CMK (cell line): ENCODE measurements around the gene DNAH11.

ENCODE experiments used
- DNase-seq: peaks from one replicate; pipeline ENCODE4 v3.0.0-alpha.2; 2010; ENCODE audit warnings: low read depth

DNAH11 gene

GRCh38 chr7:21550821-21551531 is 8.1 kb downstream of the DNAH11 start:
- no peak for DNase-seq

DNA sequence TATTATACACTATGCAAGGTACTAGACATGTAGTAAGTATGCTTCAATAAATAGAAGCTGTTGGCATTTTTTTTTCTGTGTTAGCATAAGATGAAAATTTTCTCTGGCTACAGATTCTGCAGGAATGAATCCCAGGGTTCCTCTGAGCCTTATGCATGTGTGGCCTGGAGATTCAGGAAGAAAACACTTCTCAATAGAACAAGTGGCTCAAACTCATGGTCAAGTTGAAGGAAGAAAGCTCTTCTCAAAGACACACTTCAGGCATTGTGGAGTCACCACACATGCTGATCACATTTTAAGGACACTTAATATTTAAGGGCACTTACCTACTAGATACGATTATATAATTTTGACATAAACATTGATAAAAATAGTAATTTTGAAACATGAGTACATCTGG is 19.5 kb downstream of the DNAH11 start:
- no peak for DNase-seq

GRCh38 chr7:21565614-21566013 is 22.8 kb downstream of the DNAH11 start:
- no peak for DNase-seq

DNA sequence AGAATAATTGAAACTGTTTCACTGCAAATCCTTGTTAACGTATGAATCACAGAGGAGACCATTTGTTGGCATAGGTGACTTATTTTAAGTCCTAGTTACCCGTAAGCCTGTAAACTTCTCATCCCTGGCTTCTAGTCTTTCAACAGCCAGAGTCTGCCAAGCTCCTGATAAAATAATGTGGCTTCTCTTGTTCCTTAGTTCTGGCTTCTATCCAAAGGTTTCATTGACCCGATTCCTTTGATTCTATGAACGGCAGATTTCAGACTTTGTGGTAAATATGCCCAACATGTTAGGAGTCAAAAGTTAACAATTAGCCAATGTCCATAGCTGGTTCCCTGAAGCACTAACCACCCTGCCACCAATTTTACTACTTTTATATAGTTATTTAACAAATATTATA is 23.3 kb downstream of the DNAH11 start:
- DNase-seq: no peak

- no peak for DNase-seq
Observed at GRCh38 chr7:21568762-21569161, 25.9 kb downstream of the DNAH11 start.

DNA sequence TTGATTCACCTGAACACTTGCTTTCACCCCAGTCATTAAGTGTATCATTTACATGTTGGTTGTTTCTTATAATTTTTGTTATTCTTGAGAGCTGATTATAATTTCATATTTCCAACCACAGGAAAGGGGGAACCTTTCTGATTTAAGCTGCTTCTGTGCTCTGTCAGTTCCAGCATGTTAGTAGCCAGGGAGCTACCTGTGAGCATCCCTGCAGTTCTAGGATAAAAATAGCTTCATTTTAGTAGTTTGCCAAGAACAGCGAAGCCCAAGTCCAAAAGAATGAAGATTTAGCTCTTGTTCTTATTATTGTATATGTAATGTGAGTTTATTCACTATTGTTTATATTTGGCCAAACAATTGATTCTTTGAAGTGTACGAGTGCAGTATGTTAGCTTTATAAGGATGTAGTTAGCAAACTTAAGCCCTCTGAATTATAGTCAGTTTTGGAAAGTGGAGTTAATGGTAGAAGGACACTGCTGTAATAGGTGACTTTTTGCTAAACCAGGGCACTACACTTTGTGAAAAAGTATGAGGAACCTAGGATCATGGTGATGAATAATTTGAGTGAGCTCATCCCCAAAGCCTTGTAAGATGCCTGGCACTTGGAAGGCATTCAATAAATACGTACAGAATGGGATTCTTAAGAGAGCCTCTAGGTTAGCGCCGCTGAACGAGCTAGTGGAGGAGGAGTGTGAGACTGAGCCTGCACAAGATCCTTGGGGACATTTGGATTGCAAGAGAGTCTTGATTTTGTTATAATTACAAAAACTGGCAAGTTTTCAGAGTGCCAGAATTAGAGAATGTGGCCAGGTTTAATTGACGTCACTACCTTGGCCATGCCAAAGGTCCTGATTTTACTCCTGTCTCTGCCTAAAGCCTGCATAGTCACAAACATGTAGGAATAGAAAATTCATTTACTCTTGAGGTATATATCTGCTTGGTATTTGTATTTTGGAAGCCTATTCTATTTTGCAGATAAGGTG is 29.8 kb downstream of the DNAH11 start:
- DNase-seq: no peak

DNA sequence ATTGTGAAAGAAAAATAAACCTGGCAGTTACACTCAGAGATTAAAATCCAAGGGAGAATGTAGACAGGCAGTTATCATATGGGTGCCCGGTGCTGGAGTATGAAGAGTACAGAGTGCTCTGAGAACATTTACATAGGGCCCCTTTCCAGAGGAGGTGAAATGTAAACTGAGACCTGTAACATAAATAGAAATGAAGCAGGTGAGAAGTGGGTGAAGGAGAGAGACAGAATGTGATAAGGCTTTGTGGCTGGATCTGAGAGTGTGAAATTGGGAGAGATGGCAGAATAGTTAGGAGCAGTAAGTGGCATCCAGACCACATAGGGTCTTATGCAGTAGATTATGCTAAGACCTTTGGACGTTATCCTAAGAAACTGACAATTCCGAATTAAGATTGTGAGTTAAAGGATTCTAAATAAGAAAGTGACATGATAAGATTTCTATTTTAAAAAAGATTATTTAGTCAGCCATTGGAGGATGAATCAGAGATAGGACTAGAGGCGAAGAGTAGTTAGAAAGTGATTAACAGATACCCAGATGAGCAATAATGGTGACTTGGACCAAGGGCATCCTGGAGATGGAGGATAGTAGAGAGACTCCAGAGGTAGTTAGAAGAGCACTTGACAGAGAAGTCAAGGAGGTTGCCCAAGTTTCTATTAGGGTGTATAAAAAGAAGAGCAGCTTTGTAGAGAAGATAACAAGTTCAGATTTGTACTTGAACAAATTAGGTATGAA is 36.7 kb downstream of the DNAH11 start:
- no peak for DNase-seq

GRCh38 chr7:21580073-21580521 is 37.3 kb downstream of the DNAH11 start:
- no peak for DNase-seq

DNA sequence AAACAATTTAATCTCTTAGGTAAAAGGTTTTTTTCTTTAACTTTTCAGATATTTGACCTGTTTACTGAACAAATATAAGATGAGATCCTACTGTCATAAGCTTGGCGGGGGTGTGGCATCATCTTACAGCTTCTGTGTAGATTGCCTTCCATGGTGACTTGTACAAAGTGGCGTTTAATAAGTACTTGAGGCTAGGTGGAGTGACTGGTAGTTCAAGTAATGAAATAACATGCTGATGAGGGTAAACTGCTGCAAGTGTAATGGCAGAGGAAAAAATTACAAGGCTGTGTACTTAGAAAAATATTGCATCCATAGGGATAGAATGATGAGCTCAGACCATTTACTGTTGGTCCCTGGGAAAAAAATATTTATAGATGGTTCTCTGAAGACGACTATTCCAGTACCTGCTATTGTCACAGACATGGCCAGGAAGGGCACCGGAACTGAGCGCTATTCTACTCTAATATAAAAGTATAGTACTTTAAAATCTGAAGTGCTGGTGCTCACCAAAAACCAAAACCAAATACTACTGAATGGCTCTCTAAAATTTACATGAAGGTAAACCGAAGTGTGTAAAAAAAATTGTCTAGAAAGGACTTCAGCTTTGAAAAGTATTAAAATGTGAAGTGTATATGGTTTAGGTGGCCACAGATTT is 42.4 kb downstream of the DNAH11 start:
- no peak for DNase-seq

- no peak for DNase-seq
Observed at GRCh38 chr7:21587139-21587784, 44.4 kb downstream of the DNAH11 start.

DNA sequence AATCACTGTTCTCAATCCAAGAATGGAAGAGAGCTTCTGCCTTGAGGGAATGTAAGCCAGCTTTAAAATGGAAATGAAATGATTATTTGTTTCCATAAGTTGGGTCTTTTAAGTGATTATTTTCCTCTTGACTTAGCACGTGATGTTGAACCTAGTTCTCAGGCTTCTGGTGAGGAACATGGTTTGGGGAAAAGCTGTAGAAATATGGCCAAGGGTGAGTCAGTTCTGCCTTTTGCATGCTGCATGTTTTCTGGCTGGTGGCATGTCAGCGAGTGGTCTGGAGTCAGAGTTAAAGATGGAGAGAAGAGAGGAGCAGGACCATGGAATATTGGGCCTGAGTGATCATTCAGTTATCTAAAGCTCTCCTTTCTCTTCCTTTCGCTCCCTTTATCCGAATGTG is 54.0 kb downstream of the DNAH11 start:
- DNase-seq: no peak

DNA sequence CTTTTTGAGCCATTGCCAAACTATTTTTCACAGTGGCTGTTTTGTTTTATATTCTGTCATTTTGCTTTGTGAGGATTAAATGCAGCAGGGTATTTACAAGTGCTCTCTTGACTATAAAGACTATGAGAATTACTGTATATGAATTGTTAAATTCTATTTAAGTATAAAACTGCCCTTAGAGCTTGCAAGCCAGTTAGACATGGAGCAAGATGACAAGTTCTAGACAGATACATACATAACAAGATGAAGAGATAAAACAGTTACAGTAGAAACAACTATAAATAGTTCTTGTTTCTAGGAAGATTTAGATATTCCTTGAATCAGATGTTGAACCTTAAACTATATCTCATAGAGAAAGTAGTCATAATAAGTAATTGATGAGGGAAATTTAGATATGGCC is 60.6 kb downstream of the DNAH11 start:
- no peak for DNase-seq

GRCh38 chr7:21603972-21604749 is 61.3 kb downstream of the DNAH11 start:
- no peak for DNase-seq

GRCh38 chr7:21605008-21605585 is 62.3 kb downstream of the DNAH11 start:
- DNase-seq: no peak

DNA sequence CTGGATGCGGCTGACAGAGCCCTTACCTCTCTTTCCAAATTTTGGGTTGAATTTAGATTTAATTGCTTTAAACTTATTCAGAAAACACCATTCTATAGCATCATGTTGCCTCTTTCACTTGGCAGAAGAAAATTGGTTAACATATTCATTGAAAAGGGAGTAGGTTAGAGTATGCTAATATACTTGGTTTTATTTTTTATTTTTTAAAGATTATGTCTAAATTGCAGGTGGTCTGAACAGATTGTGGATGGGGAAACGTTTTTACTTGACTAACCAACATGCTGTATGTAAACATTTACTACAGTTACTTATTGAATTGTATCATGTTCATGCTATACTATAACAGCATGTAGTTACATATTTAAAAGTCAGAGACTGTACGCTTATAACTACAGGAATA is 65.6 kb downstream of the DNAH11 start:
- no peak for DNase-seq

GRCh38 chr7:21611129-21611528 is 68.3 kb downstream of the DNAH11 start:
- no peak for DNase-seq

GRCh38 chr7:21616091-21616490 is 73.3 kb downstream of the DNAH11 start:
- DNase-seq: no peak

DNA sequence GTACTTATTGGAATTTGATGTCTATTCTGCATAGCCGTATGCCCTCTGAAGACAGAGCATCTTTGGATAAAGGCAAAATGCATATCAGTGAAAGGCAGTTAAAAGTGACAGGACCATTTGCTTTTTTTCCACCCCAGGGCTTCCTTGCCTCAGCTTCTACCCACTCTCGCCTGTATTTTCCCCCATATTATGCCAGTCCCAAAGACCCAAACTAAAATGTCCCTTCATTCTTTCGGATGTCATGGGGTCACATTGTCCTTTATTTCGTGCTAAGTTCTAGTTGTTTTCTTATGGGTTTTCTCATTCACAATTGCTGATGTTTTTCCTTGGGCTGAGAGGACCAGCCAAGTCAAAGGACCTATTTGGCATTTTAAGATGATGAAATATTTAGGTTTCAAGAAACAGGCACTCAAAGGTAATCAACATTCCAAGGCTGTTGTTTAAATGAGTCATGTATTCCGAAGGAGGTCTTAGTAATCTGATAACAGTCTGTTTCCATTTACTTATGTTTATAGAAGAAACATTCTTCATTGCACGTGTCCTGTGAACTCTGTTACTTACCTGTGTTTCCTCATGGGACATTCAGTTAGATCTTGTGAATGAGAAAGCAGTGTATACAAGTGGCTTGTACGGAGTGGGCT is 74.1 kb downstream of the DNAH11 start:
- no peak for DNase-seq

GRCh38 chr7:21617513-21617912 is 74.7 kb downstream of the DNAH11 start:
- DNase-seq: no peak

GRCh38 chr7:21617916-21618390 is 75.1 kb downstream of the DNAH11 start:
- no peak for DNase-seq
